Glutamatergic neuron (in vitro differentiated cells): ENCODE results near the gene H2AZ2. TPM values are rescaled to one million over a fixed set of nuclear protein-coding genes. Genes with fewer than 3 reads are reported as not detected.
A peak's percentile ranks its signal among the peaks of the same experiment; 100 is the strongest.
"Not testable (repeated sequence)": the region's sequence is repeated elsewhere in the genome, so short reads cannot be mapped to it uniquely, and the experiment has no call there.

Source experiments
- DNase-seq: peaks from one replicate; pipeline ENCODE4 v3.0.0; 2022
- H3K27ac Mint-ChIP-seq: one replicate; pipeline ENCODE4 v1.8.0; 2020; ENCODE audit warnings: mild to moderate bottlenecking, mixed read lengths, inconsistent platforms; ENCODE audit not compliant: unreplicated experiment
- H3K27me3 Mint-ChIP-seq: one replicate; pipeline ENCODE4 v1.8.0; 2020; ENCODE audit warnings: mild to moderate bottlenecking, moderate library complexity, mixed read lengths, inconsistent platforms; ENCODE audit not compliant: unreplicated experiment
- H3K36me3 Mint-ChIP-seq: one replicate; pipeline ENCODE4 v1.8.0; 2020; ENCODE audit warnings: mild to moderate bottlenecking, mixed read lengths, inconsistent platforms; ENCODE audit not compliant: unreplicated experiment
- H3K4me1 Mint-ChIP-seq: one replicate; pipeline ENCODE4 v1.8.0; 2020; ENCODE audit warnings: mild to moderate bottlenecking, low read depth, mixed read lengths, inconsistent platforms; ENCODE audit not compliant: unreplicated experiment
- H3K4me3 Mint-ChIP-seq: one replicate; pipeline ENCODE4 v1.8.0; 2020; ENCODE audit warnings: mild to moderate bottlenecking, mixed read lengths, inconsistent platforms; ENCODE audit not compliant: unreplicated experiment
- H3K9me3 Mint-ChIP-seq: one replicate; pipeline ENCODE4 v1.8.0; 2020; ENCODE audit warnings: mild to moderate bottlenecking, moderate library complexity, mixed read lengths, inconsistent platforms; ENCODE audit not compliant: unreplicated experiment
- CTCF ChIP-seq: fragments of 200-600 bp; sonication (generic); IDR thresholded peaks from one replicate; pipeline ENCODE4 v1.5.0; 2021; ENCODE audit not compliant: partially characterized antibody, unreplicated experiment
- total RNA-seq: library from RNA; stranded (reverse); fragmentation: NEBNext Ultra II Directional; extraction: Animal tissue kit (Norgen Biotek cat#: 25700); gene quantifications from one replicate; pipeline ENCODE4 v1.2.1, GENCODE V29; 2021; ENCODE audit not compliant: unreplicated experiment

H2AZ2 gene
- total RNA-seq, 1 donor from 2014 or later: 180 TPM

DNA sequence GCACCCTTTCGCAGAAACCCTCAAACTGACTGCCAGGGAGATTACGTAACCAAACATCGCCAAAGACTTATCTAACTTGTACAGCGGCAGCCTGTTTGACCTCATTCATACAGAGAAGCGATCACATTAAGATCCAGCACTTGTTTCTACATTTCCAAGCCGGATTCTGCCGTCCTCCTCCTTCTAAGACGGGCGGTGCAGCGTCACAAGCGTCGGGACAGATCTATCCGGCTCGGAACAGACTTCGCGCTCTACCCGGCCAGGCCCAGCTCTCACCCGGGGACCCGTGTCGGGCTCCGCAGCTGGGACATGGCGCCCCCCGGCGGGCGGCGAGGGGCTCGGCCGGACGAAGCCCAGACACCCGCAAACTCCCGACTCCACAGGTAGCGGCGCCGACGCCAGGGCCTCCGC, 373 bp downstream of the H2AZ2 start:
- H3K27ac Mint-ChIP-seq: peak overlapping the region; percentile 96
- H3K27me3 Mint-ChIP-seq: peaks cover 7% of the 10 kb centered on the region
- peak overlapping the region; percentile 97 for H3K4me3 Mint-ChIP-seq
- DNase-seq: peak; percentile 92
- peaks cover 8% of the 10 kb centered on the region for H3K9me3 Mint-ChIP-seq
- peaks cover 11% of the 10 kb centered on the region for H3K4me1 Mint-ChIP-seq
- TF ChIP-seq CTCF: peak; percentile 84
- H3K36me3 Mint-ChIP-seq: no peaks in the 10 kb centered on the region

- Mint-ChIP-seq H3K4me1 (peaks cover 11% of the 10 kb centered on the region), H3K4me3 (peak overlapping the region; percentile 97), H3K27ac (peak overlapping the region; percentile 96), H3K9me3 (peaks cover 8% of the 10 kb centered on the region), H3K27me3 (peaks cover 7% of the 10 kb centered on the region), H3K36me3 (no peaks in the 10 kb centered on the region)
- no peak for DNase-seq
- no peak for TF ChIP-seq CTCF
Observed at GRCh38 chr7:44846816-44847508, 925 bp downstream of the H2AZ2 start.

GRCh38 chr7:44846390-44846789, 1.5 kb downstream of the H2AZ2 start:
- Mint-ChIP-seq H3K4me1 (peaks cover 11% of the 10 kb centered on the region), H3K4me3 (peak overlapping the region; percentile 97), H3K27ac (peak overlapping the region; percentile 24)
- not testable (repeated sequence) for DNase-seq, H3K36me3 Mint-ChIP-seq, H3K27me3 Mint-ChIP-seq, H3K9me3 Mint-ChIP-seq

DNA sequence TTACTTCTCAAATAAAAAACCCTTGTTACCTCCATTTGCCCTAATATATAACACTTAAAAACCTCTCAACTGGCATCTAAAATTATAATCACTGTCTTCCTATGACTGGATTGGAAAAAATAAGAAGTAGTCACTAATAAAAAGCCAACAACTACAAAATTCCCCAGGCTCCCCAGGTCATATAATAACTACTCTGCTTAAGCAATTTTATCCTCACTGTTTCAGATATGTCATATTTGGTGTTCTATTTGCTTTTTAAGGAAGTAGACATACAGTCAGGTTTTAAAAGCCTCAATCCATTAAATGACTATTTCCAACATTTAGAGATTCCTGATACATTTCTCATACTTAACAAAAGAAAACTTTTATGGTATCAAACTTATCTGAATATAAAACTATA, 2.4 kb downstream of the H2AZ2 start:
- peaks cover 8% of the 10 kb centered on the region for H3K9me3 Mint-ChIP-seq
- no peak for DNase-seq
- H3K4me1 Mint-ChIP-seq: peaks cover 11% of the 10 kb centered on the region
- peaks cover 7% of the 10 kb centered on the region for H3K27me3 Mint-ChIP-seq
- H3K27ac Mint-ChIP-seq: no peak overlapping the region
- no peaks in the 10 kb centered on the region for H3K36me3 Mint-ChIP-seq
- peak overlapping the region; percentile 40 for H3K4me3 Mint-ChIP-seq
- no peak for TF ChIP-seq CTCF

DNA sequence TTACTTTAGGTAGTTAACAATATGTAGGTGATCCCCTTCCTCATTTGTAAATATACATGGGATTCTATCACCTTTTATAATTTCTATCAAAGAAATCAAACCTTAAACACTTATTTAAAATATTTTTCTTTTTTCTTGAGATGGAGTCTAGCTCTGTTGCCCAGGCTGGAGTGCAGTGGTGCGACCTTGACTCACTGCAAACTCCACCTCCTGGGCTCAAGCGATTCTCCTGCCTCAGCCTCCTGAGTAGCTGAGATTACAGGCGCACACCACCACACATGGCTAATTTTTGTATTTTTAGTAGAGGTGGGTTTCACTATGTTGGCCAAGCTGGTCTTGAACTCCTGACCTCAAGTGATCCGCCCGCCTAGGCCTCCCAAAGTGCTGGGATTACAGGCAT, 4.4 kb downstream of the H2AZ2 start:
- not testable (repeated sequence) for H3K9me3 Mint-ChIP-seq, H3K4me3 Mint-ChIP-seq, H3K36me3 Mint-ChIP-seq, DNase-seq, H3K27me3 Mint-ChIP-seq, H3K27ac Mint-ChIP-seq
- peaks cover 11% of the 10 kb centered on the region for H3K4me1 Mint-ChIP-seq

GRCh38 chr7:44842675-44843074, 5.2 kb downstream of the H2AZ2 start:
- not testable (repeated sequence) for H3K4me3 Mint-ChIP-seq, H3K27me3 Mint-ChIP-seq, H3K27ac Mint-ChIP-seq, H3K9me3 Mint-ChIP-seq, DNase-seq, H3K36me3 Mint-ChIP-seq
- H3K4me1 Mint-ChIP-seq: peaks cover 11% of the 10 kb centered on the region
